Activated CD4-positive, alpha-beta T cell treated with anti-CD3 and anti-CD28 coated beads, Interleukin-2, amount 50 U/mL, for 1 hour (primary cell): Measurements from ENCODE around the gene BLOC1S1.
A peak's percentile ranks its signal among the peaks of the same experiment; 100 is the strongest.

Experiments
- DNase-seq: peaks from one replicate; pipeline ENCODE4 v3.0.0-alpha.2; 2020

Gene BLOC1S1

DNA sequence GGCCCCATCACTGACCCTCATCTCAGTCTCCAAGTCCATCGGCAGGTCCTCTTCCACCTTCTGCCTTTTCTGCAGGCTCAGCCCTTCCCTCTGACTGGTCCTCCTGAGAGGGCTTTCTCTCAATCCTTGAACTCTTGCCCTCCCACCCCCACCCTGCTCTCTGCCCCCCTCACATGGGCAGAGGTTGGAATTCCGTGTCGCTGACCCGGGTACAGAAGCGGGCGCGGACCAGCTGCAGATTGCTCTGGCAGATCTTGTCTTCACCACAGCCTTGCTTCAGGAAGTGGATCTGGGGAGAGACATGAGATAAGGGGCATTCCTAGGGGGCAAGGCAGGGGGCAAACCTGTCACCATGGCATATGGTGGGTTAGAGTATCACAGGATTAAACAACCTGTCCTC lies 20.5 kb upstream of the BLOC1S1 start:
- no peak for DNase-seq

DNA sequence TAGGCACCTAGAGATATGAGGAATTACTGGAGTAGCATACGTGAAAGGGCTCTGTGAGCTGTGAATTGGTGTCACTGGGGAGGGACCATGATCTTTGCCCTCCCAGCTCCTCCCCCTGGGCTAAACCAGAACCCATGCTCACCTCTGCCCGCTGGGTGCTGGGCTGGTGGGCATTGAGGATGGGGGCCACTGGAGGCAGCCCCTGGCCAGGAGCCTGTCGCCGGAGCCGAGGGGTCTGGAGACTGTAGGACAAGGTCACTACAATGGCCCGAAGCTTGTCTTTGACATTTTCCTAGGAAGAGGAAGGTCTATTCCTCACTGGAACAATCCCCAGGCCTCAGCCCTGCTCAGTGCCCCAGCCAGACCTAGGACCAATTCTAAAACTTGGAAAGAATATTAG lies 19.7 kb upstream of the BLOC1S1 start:
- no peak for DNase-seq

DNA sequence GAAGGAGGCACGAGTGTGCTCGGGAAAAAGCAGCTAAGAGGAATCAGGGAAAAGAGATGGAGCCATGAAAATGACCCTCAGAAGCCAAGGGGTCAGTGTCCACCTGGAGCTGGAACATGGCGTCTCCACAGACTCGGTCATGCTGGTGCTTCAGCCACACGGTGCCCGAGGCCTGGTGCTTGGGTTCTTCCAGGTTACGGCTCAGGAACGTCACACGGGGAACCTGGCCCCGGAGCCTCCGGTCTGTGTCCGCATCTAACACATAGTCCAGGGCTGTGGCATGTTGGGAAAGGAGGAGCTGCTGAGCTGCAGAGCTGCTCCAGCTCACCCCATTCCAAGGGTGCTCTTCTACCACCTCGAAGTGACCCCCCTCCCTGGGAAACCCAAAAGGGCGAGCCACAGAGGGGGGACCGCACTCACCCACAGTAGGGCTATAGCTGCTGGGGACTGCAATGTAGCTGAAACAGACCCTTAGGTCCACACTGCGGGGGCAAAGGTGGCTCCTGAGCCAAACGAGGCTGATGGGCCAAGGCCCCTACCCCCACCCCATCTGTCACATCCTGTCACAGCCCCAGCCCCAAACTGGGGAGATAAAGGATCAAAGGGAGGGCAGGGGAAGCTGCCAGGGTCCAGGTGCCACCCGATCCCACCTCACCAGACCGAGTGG lies 18.9 kb upstream of the BLOC1S1 start:
- DNase-seq, result no peak

DNA sequence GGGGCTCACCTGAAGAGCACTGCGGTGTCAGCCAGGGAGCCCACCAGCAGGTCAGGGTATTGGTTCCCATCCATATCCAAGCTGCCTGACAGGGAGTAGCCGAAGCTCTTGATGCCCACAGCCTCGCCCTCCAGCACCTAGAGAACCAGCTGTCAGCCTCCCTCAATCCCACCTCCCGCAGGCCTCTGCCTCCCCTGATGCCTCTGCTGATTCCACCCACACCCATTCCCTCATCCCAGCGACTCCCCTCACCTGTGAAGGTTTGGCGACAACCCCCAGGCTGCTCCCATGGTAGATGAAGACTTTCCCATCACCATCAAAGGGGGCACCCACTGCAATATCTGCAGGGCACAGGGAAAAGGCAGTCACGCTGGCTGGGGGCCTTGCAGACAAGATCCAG lies 18.2 kb upstream of the BLOC1S1 start:
- DNase-seq, result no peak

DNA sequence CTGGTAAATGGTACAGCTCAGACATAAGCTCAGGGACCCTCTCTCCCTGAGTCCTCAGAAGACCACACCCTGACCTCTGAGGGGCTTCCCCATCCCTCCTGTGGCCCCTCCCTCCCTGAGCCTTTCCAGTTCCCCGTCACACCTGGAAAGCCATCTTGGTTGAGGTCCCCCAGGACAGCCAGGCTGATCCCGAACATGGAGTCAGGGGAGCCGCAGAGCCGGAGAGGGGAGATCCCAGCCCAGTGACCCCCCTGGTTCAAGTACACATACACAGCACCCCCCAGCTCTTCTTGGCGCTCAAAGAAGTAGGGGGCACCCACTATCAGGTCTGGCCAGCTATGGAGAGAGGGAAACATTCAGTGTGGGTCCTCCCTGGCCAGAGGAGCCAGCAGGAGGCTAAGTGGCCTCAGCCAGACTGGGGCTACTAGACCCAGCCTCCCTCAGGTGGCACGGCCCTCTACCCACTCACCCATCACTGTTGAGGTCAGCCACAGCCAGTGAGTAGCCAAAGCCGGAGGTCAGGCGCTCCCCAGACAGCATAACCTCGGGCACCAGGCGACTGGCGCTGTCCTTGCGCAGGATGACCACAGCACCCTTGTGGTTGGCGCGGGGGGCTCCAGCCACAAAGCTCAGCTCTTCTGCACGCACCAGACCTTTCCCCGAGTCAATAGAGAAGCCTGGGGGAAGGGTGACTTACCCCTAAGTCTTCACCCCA lies 17.4 kb upstream of the BLOC1S1 start:
- no peak for DNase-seq

DNA sequence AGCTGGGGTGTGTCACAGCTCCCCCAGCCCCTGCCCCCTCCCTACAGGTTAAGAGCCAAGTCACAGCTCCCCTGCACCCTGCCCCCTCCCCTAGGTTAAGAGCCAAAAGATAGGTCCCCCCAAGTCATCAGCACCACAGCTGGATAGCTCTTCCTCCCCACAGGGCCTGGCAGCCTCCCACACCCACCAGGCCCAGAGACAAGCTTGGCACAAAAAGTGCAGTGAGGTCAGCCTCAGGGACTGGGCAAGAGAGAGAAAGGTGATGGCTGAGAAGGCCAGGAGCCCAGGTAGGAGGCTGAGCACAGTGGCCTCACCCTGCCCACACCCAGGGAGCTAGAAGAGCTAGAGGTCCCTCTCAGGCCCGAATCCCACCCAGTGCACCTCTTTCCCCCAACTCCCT lies 16.9 kb upstream of the BLOC1S1 start:
- DNase-seq, result no peak

DNA sequence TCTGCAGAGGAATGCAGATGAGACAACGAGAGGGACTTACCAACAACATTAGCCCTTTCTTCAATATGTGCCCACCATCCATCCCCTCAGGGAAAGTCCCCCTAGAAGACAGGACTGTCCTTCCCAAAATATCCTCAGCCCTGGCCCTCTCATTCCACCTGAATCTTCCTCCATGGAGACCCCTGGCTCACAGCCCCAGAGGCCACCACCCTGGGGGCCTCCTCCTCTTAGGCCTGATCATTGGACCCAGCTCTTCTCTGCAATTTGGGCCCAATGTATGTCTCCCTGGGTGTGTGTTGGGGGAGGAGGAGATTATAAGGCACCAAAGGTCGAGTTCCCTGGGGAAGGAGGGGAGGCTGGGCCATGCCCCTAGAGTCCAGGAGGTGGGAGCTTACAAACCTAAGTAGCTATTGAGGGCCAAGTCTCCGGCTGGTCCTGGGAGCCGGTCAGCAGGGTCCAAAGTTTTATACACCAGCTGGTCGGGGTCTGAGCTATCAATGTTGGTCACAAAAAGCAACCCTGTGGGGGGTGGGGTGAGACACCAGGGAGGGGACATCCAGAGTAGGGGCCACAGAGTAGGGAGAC lies 16.3 kb upstream of the BLOC1S1 start:
- no peak for DNase-seq

DNA sequence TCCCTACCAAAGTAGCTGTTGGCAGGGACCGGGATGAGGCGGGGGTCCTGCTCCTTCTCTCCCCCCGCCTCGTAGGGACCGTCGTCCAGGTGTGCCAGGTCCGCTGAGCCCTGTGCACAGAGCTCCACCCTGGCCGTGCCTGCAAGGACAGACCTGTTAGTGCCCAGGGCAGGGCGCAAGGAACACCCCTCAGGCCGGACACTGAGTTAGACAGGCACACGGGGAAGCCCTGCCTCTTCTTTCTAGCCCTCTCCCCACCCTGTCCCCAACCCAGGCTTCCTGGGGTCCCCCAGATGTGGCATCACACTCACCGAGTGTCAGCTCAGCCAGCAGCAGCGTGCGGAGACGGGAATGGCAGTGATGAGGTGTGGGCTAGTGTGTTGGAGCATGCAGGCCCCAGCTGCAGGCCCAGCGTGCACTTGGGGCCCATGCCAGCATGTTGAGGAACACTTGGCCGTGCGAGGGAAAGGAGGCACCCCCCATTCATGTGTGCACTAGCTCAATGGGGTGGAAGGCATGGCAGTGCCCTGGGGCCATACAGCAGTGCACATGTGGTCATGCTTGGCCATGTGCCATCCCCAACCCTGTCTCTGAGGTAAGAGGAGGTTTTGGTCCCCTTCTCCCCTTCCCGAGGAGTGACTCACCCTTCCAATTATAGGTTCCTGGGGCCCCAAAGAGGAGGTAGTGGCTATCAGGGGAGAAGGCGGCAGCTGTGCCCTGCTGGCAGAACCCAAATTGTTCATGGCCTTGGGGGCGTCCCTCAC lies 15.4 kb upstream of the BLOC1S1 start:
- no peak for DNase-seq

DNA sequence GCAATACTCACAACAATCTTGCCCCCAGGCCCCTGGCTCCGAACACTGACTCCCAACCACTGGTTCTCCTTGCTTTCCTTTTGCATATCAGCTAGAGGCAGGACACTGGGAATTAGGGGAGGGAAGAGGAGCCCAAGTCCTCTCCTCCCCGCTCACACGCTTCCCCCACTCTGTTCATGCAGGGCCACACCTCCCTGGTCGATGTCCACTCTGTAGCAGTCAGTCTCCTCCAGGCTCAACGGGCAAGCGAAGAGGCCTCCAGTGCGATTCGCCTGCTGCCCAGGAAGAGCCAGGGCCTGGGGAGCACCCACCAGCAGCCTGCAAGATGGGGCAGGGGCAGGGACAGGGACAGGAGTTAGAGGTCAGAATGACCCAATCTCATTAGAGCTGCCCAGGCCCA lies 13.0 kb upstream of the BLOC1S1 start:
- no peak for DNase-seq

DNA sequence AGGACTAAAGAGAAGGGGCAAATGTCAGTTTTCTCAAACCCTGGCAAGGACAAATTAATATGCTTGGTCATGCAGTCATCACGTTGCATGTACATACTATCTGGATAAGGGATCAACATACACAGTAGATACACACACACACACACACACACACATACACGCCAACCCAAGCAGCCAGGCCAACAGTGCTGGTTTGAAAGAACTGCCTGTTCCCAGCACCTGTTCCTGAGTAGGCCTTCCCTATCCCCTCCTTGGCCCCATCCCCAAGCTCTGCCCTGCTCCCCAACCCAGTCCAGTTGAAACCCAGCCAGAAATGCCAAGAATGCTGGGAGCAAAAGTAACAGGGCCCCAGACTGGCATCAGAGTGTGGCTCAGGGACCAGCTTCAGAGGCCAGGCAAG lies 12.6 kb upstream of the BLOC1S1 start:
- DNase-seq, result no peak

DNA sequence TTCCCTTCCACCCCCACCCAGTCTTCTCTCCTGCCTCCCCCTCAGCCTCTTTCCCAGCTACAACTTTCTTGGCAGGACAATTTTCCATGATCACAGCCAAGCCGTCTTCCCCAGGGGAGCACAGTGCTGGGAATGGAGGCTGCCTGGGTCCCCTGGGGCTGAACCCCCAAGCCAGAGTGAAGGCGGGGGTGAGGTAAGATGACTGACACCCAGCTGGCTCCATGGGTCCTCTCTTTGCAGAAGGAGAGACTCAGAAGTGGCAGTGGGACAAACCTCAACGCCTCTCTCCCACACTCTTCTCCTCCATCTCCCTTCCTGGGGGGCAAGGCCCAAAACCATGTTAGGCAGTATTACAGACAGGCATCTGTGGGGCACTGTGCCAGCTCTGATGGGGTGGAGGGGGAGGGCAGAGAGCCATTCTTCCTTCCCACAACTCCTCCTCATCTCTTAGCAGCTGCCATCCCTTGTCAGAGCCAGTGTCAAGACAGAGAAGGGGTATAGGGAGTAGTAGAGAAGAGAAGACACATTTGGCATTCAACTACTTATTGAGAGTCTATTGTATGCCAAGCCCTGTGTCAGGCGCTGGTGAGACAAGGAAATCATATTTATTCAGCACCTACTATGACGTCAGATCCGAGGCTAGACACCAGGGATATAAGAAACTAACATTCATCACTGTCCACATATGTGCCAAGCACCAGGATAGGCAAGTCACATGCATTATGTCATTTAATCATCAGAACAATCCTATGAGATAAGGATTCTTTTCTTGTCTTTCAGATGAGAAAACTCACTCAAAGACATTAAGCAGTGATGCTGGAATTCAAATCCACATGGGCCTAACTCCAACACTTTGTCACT lies 11.7 kb upstream of the BLOC1S1 start:
- DNase-seq, result no peak

DNA sequence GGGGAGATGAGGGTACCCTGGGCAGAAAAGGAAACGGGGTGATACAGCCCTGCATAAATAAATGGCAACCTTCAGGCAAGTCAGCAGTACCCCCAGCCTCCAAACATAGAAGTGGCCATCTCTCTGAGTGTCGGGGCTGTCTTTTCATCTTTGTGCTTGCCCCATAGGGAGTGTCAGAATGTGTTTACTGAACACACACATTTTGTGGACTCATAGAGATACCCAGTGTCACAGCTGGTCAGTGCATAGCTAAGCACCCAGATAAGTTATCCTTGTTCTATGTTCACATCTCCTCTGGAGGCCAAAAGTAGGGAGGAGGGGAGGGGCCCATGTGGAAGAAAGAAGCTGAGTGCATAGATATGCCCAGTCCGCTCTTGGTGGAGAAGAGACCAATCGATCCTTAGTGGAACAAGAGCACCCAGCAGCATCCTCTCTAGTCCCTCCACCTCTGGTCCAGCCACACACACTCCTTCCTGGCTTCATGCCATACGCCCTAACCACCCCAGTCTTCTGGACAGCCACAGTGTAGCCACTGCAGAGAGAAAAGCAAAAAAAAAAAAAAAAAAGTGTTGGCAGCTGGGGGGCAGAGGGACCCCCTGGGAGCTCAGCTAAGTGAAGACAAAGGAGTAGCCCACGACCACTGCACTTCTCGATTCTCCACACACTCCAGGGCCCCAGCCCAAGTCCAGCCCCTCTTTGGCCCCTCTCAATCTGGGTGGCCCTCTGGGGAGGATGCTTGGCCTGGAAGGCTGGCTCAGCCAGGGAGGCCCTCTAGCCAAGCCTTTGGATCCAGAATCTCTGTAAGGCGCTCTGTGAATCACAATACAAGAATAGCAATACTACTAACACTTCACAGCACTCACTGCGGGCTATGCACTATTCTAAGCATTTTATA lies 10.8 kb upstream of the BLOC1S1 start:
- DNase-seq, result no peak

DNA sequence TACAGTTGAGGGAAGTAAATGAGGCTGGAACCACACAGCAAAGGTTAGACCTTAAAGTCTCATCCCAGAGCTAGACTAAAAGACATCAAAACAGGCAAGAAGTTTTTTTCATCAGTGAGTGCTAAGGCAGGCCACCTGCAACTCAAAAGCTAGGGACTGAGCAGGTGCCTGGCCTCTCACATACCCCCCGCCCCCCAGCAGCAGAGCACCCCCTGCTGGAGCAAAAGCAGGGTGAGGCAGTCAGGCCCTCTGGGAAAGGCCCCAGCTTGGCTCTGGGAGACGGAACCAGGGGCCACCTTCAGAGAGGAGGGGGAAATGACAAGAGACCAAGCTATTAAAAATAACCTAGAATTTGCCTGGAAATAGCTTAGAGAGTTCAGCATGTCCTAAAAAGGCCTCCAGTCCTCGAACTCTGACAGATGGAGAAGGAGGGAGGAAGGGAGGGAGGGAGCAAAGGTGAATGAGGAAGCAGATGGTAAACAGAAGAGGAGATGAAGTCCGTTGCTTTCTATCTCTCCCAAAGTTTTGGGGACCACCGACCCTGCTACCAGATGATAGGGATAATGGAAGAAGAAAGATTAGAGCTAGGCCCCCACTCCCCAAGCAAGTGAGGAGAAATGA lies 10.0 kb upstream of the BLOC1S1 start:
- DNase-seq, result no peak

DNA sequence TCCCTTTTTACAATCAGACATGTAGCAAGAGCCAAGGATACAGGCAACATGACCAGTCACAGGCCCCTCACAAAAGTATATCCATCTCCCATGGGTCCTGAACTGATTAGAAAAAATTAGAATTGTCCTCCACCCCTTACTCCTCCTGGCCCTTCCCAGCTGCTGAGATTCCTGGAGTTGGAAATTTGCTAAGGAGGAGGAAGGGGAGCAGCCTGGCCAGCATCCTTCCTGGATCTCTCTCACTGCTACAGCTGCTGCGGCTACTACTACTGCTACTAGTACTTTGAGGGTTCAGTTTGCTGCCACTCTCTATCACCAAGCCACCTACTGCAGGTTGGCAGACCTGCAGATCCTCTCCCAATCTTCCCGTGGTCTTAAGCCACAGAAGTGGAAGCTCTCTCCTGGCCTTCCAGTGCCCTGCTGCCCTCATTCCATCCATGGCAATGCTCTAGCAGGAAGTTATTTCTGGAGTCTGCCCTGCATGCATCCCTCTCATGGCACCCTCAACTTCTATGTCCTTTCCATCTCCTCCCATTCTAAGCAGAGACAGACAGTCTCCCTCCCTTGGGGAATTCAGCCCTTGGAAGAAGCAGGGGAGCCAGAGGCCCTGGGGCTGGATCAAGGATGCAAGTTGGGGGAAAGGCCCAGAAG lies 9.2 kb upstream of the BLOC1S1 start:
- no peak for DNase-seq

DNA sequence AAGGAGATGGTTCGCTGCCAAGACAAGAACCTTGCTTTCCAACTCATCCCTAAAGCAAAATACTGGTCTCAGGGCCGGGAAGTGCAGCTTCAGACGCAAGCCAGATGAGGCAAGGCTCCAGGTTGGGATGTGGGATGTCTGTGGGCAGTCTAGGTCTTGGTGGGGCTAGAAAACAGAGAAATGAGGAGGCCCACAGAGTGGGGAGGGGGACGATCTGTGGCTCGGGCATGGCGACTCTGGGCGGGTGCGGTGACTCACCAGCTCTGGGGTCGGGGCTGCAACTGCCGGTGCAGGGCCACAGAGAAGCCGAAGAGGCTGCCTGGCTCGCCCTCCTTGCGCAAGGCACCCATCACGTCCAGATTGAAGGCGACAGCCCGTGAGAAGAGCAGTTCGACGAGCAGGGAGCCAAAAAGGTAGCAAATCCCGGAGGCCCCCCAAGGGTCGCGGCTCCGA lies 8.6 kb upstream of the BLOC1S1 start:
- no peak for DNase-seq

DNA sequence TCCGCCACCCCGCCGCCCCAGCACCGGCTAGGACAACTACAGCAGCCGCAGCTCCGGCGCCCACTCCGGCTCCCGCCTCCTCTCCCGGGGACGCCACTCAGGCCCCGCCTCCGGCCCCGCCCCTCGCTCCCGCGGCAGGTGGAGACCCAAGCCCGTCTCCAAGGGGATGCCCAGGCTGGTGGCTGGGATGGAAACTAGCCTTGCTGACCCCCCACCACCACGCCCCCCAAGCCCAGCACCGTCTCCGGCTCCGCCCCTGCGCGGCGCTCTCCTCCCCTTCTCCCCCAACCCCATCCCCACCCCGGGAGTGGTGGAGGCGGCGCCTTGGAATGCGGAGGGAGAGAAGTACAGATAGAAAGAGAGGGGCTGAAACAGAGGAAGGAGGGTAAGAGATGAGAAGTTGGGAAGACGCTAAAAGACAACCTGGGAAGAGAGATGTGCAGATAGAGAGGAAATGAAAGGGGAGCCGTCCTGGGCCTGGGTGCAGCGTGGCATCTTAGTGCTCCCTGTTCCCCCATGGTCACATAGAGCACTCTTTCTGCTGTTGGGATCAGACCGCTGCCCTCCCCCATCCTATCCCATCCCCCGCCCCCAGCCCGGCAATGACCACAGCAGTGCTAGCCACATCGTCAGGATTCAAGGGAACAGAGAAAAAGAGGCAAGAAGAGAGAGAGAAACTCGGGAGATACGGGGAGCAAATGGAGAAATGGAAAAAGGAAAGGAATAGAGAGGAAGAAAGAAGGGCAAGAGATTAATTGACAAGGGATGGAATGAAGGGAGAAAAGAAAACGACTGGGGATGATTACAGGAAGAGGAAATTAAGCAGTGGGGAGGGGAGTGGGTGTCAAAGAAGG lies 7.8 kb upstream of the BLOC1S1 start, which contains the start of gene ITGA7:
TSS of gene ITGA7 (minus strand) at position 64 of the 854 bp plus-strand sequence. CDS start 222 bp downstream, outside the sequence.
- DNase-seq, result peak; percentile 54

DNA sequence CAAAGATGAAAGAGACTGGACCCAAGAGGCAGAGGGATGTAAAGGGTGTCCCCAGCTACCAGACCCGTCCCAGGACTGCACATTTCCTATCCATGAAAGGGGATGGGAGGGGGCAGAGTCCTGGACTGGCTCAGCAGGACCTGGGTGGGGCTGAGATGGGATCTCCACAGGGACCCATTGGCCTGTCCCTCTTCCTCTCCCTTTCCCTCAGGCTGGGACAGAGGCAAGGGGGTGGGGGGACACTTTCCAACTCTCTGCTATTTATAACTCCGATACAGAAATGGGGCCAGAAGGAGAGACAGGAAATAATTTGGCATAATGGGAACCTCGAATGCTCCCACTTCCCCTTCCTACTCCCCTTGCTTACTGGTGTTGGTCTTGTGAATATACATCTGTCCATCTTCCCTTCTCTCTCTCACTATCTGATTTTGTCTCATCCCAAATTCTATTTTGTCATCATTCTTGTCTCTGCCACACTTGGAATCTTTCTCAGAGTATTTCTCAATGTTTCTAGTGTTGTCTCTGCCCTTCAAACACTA lies 7.1 kb upstream of the BLOC1S1 start:
- no peak for DNase-seq

DNA sequence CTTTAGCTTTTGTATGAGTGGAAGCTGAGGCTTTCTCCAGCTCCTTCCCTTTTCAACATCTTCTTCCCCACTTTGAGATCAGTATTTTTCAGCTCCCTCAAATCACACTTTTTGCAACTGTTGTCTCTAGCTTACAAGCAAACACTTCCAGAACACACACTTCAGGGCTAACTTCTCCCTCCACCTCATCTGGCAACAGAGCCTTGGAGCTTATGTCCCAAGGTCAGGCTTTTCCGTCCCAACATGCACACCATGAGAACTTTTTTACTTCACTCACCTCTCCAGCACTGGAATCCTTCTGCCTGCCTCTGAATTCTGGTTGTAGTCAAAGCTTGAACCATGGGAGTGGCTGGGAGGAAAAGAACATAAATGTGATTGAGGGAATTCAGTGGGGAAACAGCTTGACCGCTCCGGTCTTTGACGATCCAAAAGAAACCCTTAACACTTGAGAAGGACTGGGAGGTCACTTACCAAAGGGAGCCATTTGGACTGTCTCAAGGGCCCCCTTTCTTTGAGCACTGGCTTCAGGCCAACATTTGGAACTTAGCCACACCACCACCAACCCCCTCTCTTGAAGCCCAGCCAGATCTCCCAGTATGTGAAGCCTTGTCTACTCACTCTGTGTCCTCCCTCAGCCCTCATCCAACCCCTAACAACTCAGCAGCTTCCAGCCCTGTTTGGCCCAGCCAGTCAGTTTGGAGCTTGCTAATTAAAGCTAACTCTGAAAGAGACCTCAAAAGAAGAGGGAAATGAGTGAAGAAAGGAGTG lies 3.9 kb upstream of the BLOC1S1 start:
- no peak for DNase-seq
